ENCODE data around the gene CDKN1B.

CDKN1B gene

DNA sequence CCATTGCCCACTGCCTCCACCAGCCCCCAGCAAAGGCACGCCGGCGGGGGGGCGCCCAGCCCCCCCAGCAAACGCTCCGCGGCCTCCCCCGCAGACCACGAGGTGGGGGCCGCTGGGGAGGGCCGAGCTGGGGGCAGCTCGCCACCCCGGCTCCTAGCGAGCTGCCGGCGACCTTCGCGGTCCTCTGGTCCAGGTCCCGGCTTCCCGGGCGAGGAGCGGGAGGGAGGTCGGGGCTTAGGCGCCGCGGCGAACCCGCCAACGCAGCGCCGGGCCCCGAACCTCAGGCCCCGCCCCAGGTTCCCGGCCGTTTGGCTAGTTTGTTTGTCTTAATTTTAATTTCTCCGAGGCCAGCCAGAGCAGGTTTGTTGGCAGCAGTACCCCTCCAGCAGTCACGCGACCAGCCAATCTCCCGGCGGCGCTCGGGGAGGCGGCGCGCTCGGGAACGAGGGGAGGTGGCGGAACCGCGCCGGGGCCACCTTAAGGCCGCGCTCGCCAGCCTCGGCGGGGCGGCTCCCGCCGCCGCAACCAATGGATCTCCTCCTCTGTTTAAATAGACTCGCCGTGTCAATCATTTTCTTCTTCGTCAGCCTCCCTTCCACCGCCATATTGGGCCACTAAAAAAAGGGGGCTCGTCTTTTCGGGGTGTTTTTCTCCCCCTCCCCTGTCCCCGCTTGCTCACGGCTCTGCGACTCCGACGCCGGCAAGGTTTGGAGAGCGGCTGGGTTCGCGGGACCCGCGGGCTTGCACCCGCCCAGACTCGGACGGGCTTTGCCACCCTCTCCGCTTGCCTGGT, at the start of gene CDKN1B:
Gene CDKN1B, plus strand, starts transcription at position 576 of the 793 bp plus-strand sequence. CDS start 472 bp downstream, outside the sequence.
- peak; percentile 89 for DNase-seq

DNA sequence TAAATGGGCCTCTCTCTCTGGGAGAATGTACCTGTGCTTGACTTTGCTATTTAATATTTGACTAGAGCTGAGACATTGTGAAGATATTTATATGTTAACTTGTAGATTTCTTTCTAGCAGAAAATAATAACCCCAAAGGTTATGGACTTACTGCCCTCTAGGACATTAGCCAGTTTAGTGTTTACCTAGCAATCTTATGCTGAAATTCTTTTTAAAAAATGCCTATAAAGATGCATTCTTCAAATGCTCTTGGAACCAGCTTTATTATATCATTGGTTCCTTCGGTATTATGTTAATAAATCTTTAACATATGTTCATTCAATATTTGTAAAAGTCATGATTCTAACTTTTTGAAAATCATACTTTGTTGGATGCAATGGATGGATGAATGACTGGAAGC, 49.2 kb upstream of the CDKN1B start:
- no peak for DNase-seq

GRCh38 chr12:12669020-12669419, 48.1 kb upstream of the CDKN1B start:
- DNase-seq, result no peak

GRCh38 chr12:12671850-12672660, 45.1 kb upstream of the CDKN1B start:
- peak; percentile 16 for DNase-seq

GRCh38 chr12:12673296-12673695, 43.9 kb upstream of the CDKN1B start:
- DNase-seq, result no peak

- DNase-seq, result no peak
Measured at GRCh38 chr12:12676605-12677004, 40.6 kb upstream of the CDKN1B start.

- no peak for DNase-seq
Measured at GRCh38 chr12:12681061-12681765, 36.0 kb upstream of the CDKN1B start.

DNA sequence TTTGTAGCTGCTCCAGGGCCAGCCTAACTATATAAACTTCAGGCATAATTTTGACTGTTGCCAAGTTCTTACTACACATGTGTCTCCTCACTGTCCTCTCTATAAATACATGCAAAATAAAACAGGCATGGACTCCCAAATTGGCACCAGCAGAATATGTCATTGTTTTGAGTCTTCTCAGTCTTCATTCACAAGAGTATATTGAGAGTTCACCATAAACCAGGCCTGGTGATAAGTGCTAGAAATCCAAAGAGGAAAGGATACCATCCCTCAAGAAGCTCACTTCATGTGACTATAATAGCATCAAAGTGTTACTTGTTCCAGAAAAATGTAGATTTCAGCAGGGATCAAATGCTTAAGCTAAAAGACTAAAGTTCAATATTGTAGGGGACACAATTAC, 34.9 kb upstream of the CDKN1B start:
- no peak for DNase-seq

- DNase-seq, result no peak
Measured at GRCh38 chr12:12683136-12683697, 34.0 kb upstream of the CDKN1B start.

DNA sequence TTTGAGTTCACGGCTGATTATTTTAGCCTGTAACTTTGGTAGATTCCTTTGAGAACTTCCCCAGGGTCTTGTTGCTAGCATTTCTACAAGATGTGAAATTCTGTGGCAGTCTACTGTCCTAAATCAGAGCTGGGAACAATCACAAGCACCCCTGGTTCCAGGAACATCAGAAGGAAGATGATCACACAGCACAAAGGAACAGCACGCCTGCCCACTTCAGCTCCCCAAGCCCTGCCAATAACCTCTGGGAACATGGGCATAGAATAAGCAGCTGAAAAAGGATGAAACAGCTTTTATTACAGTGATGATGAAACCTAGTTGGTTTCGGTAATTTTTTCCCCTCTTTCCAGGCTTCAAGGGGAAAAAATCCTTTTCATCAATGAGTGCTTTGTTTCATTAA, 33.4 kb upstream of the CDKN1B start:
- DNase-seq, result no peak

- no peak for DNase-seq
Measured at GRCh38 chr12:12684375-12685106, 32.6 kb upstream of the CDKN1B start.

GRCh38 chr12:12685305-12685704, 31.9 kb upstream of the CDKN1B start:
- no peak for DNase-seq

DNA sequence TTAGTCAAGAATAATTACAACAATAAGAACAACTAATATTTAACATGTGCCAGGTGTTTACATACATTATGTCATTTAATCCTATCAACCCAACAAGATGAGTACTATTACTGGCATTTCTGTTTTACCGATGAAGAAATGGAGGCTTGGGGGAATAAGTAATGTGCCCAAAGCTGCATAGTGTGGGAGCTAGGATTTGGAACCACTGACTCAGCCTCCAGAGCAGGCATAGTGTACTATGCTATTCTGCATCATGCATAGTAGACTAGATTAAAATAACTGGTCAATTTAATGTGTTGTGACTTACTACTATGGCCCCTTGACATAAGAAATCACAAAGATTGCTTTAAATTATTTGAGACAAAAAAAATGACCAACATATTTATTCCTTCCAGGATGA, 30.7 kb upstream of the CDKN1B start:
- DNase-seq, result no peak

DNA sequence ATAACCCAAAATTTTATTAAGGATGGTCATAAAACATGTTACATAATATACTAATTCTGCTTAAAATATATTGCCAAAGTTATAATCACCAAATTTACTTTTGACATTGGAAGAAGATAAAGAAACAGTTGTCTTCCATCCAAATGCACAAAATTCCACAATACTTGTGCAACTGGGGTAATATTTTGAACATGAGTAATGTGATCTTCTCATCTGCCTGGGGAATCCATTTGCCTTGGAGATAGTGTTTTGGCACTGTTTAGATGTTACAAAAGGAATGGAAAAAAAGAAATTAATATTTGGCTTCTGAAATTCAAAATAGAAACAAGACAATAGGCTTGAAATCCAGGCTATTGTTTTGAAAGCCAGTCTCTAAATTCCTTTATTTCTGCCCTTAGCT, 30.2 kb upstream of the CDKN1B start:
- no peak for DNase-seq

GRCh38 chr12:12689647-12690300, 27.4 kb upstream of the CDKN1B start:
- no peak for DNase-seq

GRCh38 chr12:12691549-12691948, 25.6 kb upstream of the CDKN1B start:
- no peak for DNase-seq

GRCh38 chr12:12693111-12693671, 24.0 kb upstream of the CDKN1B start:
- no peak for DNase-seq

DNA sequence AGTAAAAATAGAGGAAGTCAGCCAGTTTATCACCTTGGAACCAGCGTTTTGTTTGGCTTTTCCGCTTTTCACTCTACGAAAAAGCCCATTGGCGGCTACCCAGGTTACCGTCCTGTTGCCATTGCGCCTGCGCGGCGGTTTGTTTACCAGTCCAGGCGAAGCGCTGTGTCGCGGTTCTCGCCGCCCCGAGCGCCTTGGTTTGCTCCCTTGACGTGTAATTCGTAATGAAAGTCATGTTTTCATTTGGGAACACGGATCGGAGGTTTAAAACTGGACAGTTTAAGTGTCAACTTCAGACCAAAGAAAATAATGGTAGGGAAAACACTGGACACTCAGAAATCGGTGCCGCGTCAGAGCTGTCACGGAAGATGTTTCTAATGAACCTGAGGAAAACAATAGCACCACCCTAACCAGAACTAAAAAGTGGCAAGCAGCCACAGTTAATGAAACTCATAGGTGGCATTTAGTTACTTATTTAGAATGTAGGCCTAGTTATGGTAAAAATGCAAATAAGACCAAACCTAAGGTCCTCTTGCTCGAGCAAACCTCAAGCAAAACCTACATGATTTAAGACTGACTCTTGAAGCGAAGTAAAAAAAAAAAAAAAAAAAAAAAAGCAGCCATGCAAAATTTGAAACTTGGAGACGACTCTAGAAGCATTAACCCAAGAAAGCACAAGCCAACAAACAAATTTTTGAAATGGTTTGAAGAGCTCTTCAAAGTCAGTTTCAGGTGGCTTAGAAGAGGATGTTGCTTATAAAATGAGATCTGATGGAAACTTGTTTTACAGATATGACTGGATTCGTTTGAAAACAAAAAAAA, 20.4 kb upstream of the CDKN1B start:
- DNase-seq, result peak; percentile 49

DNA sequence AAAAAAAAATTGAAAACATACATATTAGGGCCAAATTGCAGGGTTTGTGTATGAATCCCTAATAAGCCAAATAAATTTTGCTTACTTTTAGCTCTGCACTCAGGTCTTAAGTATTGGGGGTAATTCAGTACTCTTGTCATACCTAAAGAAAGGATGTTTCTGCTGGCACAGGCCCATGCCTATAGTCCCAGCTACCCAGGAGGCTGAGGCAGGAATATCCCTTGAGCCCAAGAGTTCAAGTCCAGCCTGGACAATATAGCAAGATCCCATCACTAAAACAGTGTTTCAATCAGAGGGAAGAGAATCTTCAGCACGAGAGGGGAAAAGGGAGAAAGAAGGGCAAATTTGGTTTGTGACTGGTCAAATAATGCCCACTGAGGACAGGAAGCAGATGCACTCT, 17.8 kb upstream of the CDKN1B start:
- no peak for DNase-seq

DNA sequence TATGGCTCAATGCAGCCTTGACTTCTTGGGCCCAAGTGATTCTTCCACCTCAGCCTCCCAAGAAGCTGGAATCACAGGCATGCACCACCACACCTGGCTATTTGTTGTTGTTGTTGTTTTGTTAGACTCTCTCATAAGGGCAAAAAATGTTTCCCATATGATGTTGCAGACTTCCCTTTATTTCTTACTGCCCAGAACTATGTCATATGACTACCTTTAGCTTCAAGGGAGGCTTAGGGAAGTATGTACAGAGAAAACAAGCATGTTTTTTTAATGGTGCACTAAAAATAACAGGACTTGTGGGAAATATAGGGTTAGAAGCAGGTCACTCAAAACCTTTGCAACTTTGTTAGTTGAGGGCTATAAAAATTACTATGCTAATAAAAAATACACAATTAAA, 16.9 kb upstream of the CDKN1B start:
- no peak for DNase-seq

DNA sequence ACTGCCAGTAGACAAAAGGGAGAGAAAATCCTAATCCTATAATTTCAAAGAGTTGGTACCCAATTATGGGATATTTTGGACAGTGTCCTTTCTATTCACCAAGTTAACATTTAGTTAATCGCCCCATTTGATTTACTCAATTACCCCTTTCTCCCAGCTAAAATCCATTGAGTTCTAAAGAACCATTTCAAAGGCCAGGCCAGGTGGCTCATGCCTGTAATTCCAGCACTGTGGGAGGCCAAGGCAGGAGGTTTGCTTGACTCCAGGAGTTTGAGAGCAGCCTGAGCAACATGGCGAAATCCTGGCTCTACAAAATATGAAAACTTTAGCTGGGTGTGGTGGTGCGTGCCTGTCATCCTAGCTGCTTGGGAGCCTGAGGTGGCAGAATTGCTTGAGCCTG, 15.7 kb upstream of the CDKN1B start:
- DNase-seq, result no peak

Measured in T1000 (cell line).